ENCODE data around the gene PGA5.

The PGA5 gene

DNA sequence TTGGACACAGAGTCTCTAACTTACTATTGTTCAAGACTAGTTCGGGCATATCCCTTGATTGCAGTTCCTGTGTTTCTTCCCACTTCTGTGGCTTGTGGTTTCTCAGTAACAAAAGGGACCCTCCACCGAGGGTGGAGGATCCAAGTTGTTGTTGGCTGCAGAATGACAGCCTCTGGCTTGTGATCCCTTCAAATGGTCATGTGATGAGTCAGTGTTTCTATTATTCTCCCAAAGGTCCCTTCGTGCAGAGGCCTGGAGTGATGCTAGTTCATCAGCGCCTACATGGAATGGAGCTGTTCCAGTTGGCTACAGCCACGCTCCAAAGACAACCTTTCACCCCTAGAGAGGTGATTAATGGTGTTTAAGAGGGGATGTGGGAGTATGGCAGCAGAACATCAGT lies 56.8 kb downstream of the PGA5 start:
- DNase-seq: no peak

DNA sequence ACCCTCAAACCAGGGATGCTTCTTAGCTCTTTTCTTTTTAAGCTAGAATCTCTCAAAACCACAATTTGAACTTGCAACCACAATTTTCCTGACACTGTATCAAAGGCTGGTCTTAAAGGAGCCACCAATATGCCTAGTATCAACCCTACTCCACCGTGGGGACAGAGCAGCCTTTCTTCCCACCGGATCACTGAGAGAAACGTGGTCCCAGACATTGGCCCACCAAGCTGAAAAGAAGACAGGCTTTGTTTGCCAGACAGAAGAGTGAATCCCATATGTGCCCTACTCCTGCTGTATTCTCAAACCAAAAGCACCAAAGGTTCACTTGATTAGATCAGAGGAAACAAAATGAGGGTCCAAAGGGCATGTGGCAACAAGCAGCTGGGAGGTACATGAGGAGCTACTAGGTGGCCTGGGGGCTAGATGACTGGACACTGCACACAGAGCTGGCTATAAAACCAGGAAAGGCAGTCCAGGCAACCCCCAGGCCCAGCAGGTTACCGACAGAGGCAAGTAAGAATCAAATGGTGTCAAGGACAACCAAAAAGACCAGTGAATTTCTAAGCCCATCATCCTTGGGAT lies 57.8 kb downstream of the PGA5 start:
- no peak for DNase-seq

Data from NCI-H2107 (cell line).